ENCODE measurements around the gene SPATA17. TPM values are rescaled to one million over a fixed set of nuclear protein-coding genes. Genes with fewer than 3 reads are reported as not detected.

Gene SPATA17
- total and polyA plus RNA-seq, 2 donors (not counting 3 experiments of a cell fraction or from before 2014, with no cell fraction given): not detected

DNA sequence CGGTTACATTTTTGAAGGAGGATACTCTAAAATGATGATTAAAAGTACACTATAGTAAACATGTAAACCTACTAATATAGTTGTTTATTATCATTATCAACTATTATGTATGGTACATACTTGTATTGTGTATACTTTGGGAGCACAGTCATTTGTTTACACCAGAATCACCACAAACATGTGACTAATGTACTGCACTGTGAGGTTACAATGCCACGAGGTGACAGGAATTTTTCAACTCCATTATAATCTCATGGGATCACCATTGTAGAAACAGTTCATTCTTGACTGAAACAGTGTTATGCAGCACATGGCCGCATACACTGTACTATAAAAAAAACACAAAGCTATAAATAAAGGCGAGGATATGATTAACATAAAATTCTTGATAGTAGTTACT is 44.6 kb upstream of the SPATA17 start:
- TF ChIP-seq EZH2 (IDR thresholded peaks at IDR 0.05; ENCODE audit: borderline replicate concordance, low read depth, low read length, severe bottlenecking) (no peak), FOS (IDR thresholded peaks at IDR 0.05; ENCODE audit: borderline replicate concordance, insufficient read depth, low read length) (no peak), MYC (IDR thresholded peaks at IDR 0.05; ENCODE audit: low read depth, low read length) (no peak), POLR2A (IDR thresholded peaks at IDR 0.05; ENCODE audit: low read depth, low read length) (no peak), JUN (IDR thresholded peaks at IDR 0.05; ENCODE audit: borderline replicate concordance, insufficient read depth, insufficient read length, low read depth) (no peak), POLR2AphosphoS5 (IDR thresholded peaks at IDR 0.05; ENCODE audit: insufficient read depth, low read depth, low read length) (no peak)
- TF ChIP-seq, protein P1, sequence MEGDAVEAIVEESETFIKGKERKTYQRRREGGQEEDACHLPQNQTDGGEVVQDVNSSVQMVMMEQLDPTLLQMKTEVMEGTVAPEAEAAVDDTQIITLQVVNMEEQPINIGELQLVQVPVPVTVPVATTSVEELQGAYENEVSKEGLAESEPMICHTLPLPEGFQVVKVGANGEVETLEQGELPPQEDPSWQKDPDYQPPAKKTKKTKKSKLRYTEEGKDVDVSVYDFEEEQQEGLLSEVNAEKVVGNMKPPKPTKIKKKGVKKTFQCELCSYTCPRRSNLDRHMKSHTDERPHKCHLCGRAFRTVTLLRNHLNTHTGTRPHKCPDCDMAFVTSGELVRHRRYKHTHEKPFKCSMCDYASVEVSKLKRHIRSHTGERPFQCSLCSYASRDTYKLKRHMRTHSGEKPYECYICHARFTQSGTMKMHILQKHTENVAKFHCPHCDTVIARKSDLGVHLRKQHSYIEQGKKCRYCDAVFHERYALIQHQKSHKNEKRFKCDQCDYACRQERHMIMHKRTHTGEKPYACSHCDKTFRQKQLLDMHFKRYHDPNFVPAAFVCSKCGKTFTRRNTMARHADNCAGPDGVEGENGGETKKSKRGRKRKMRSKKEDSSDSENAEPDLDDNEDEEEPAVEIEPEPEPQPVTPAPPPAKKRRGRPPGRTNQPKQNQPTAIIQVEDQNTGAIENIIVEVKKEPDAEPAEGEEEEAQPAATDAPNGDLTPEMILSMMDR (IDR thresholded peaks at IDR 0.05; ENCODE audit: extremely low read depth in 1 of 2, insufficient read depth in 1 of 2, low read depth in 1 of 2, low read length in 2 of 2): no peak
- no peak for FAIRE-seq
- no peaks in the 10 kb centered on the region for H3K27me3 ChIP-seq (ENCODE audit: control insufficient read depth in 2 of 2, insufficient read depth in 2 of 2, low read length in 2 of 2)
- dilution Hi-C loops (cut with MboI; ENCODE audit: extremely low pct_ligation_motif_present, low sequenced_read_pairs) (no loop called here), intact Hi-C loops (cut with micrococcal nuclease) (no loop called here)
- H4K20me1 ChIP-seq (replicated peaks; ENCODE audit: control insufficient read depth, extremely low read depth, insufficient read depth, low read length): no peaks in the 10 kb centered on the region
- H3K36me3 ChIP-seq (ENCODE audit: control insufficient read depth in 2 of 2, extremely low read depth in 1 of 2, insufficient read depth in 2 of 2, low read length in 2 of 2): no peaks in the 10 kb centered on the region
- no peaks in the 10 kb centered on the region for H3K79me2 ChIP-seq (ENCODE audit: control insufficient read depth, insufficient read depth, low read length)
- H3K4me1 ChIP-seq (ENCODE audit: control insufficient read depth, extremely low read depth, insufficient read depth, low read length): no peaks in the 10 kb centered on the region
- no peak for DNase-seq (ENCODE audit: low read depth, low spot score)
- no peak overlapping the region for H3K4me3 ChIP-seq (replicated peaks in 1 of 3; ENCODE audit: insufficient read depth in 1 of 3, low read depth in 1 of 3, low read length in 3 of 3)
- no peak overlapping the region for H3K27ac ChIP-seq (ENCODE audit: insufficient read depth, low read depth, low read length)
- H3K9me1 ChIP-seq (replicated peaks; ENCODE audit: control insufficient read depth, extremely low read depth, insufficient read depth, low read length): no peaks in the 10 kb centered on the region
- CTCF ChIA-PET: no interaction called here
- BruUV-seq (replicated peaks): no TSS peak
- no peak overlapping the region for H2AFZ ChIP-seq (ENCODE audit: low read depth, low read length)
- H3K9me3 ChIP-seq (replicated peaks; ENCODE audit: control insufficient read depth, insufficient read depth, low read length): no peaks in the 10 kb centered on the region
- no peak overlapping the region for H3K4me2 ChIP-seq (ENCODE audit: insufficient read depth, low read length)
- POLR2A ChIA-PET: no interaction called here
- no peak overlapping the region for H3K9ac ChIP-seq (replicated peaks; ENCODE audit: extremely low read depth, insufficient read depth, low read length)
